Ammon's horn (tissue), 1 donor: Measurements from ENCODE around the gene C1orf146.
A peak's percentile ranks its signal among the peaks of the same experiment; 100 is the strongest.
"Not testable (repeated sequence)": the region's sequence is repeated elsewhere in the genome, so short reads cannot be mapped to it uniquely, and the experiment has no call there.

Experiments
- DNase-seq: peaks from one replicate; pipeline ENCODE4 v3.0.0-alpha.2; 2016; ENCODE audit warnings: low spot score

The C1orf146 gene

DNA sequence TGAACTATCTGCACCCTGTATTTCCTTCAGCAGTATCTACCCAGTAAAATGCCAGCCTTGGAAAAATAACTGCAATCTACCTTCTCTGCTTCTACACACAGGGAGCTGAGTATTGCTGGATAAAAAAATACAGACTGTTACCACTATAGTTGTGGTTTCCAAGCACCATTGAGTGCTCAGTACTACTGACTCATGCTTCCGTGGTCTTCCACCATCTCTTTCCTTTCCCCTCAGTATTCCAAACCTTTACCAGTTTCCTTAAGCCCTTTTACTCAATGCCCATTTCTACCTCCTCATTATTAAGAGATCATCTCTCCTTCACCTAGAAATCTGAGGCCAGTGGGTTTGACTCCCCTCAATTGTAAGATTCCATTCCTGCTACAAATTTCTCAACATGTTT is 57.2 kb downstream of the C1orf146 start:
- DNase-seq, result no peak

DNA sequence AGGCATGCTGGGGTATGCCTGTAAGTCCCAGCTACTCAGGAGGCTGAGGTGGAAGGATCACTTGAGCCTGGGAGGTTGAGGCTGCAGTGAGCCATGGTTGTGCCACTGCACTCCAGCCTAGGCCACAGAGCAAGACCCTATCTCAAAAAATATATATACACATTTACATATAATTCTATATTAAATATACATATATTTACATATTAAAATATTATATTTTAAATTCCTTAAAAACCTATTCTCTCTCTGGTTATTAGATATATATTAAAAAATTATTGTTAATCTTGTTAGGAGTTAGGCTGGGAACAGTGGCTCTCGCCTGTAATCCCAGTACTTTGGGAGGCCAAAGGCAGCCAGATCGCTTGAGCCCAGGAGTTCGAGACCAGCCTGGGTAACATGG is 58.4 kb downstream of the C1orf146 start:
- no peak for DNase-seq

DNA sequence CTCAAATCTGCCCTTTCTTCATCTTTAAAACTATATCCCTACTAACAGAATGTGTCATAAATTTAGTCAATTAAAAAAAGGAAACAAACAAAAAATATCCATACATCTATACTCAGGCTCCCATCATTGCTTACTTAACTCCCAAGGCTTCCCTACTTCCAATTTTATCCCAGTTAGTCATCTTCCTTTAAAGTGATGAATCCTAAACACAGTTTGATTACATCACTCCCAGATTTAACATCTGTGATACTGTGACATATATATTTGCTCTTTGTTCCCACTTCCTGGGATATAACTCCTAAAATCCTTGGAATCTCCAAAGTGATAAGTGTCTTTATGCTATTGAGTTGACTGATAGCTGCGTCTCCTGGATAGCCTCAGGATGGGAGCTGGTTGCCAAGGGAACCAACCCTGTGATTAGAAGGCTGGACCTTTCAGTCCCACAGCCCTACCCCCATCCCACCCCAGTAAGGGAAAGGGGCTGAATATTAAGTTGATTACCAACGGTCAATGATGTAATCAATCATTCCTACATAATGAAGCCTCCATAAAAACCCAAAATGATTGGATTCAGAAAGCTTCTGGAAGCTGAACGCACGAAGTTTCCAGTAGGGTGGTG is 59.5 kb downstream of the C1orf146 start:
- DNase-seq, result no peak

DNA sequence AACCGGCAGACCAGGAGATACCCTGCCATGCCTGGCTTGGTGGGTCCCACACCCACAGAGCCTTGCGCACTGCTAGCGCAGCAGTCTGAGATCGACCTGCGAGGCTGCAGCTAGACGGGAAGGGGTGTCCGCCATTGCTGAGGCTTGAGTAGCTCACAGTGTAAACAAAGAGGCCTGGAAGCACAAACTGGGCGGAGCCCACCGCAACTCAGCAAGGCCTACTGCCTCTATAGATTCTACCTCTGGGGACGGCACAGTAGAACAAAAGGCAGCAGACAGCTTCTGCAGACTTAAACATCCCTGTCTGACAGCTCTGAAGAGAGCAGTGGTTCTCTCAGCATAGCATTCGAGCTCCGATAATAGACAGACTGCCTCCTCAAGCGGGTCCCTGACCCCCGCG is 62.1 kb downstream of the C1orf146 start:
- DNase-seq, result not testable (repeated sequence)

DNA sequence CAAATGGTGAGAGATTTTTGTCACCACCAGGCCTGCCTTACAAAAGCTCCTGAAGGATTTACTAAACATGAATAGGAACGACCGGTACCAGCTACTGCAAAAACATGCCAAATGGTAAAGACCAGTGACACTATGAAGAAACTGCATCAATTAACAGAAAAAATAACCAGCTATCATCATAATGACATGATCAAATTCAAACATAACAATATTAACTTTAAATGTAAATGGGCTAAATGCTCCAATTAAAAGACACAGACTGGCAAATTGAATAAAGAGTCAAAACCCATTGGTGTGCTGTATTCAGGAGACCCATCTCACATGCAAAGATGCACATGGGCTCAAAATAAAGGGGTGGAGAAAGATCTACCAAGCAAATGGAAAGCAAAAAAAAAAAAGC is 63.7 kb downstream of the C1orf146 start:
- DNase-seq, result not testable (repeated sequence)

DNA sequence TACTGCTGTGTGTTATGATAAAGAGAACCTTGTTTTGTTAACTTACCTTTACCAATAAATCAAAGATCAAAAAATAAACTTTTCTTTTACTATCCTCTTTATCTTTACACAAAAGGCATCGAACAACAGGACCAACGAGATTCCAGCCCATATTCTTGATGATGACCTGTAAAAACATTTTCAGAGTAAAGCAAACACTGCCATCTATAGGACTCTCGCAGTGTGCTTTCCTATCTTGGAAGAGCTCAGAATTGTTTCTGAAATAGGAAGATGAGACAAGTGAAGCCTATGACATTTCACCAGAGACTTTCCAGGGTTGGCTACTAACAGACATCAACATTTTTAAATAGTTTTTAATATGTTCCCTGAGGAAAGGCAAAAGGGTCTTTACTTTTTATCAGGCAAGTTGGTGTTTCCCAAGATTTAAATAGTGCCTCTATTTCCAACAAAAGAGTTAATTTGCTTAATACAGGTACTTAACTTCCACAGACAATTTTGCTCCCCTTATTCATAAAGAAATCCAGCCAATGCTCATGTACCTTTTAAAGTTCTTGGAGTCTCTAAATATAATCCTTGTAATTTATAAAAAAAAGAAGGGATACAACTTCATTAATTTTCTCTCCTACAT is 73.8 kb downstream of the C1orf146 start:
- peak; percentile 72 for DNase-seq
